GM23338 (cell line): ENCODE data around the gene SFRP5.

Source experiments
- CREB1 ChIP-seq: fragments of 250-450 bp; sonication (Bioruptor Pico); IDR thresholded peaks from 2 replicates; pipeline ENCODE4 v1.5.0; 2020; ENCODE audit warnings: low read depth, mild to moderate bottlenecking, moderate library complexity
- EZH2 ChIP-seq: fragments of 200-600 bp; sonication (generic); IDR thresholded peaks from one replicate; pipeline ENCODE4 v1.8.0; 2017; ENCODE audit warnings: antibody characterized with exemption, mild to moderate bottlenecking, low read depth; ENCODE audit not compliant: unreplicated experiment
- EZH2phosphoT487 ChIP-seq: fragments of 200-600 bp; sonication (generic); IDR thresholded peaks from one replicate; pipeline ENCODE4 v1.8.1; 2018; ENCODE audit warnings: antibody characterized with exemption; ENCODE audit not compliant: unreplicated experiment
- JUNB ChIP-seq: IDR thresholded peaks from one replicate; pipeline ENCODE4 v1.6.1; 2016; ENCODE audit warnings: antibody characterized with exemption; ENCODE audit not compliant: unreplicated experiment
- NANOG ChIP-seq: IDR thresholded peaks from 2 replicates; pipeline ENCODE4 v1.6.1; 2016; ENCODE audit warnings: antibody characterized with exemption, borderline replicate concordance
- POLR2AphosphoS5 ChIP-seq: IDR thresholded peaks from 2 replicates; pipeline ENCODE4 v1.6.1; 2016; ENCODE audit warnings: antibody characterized with exemption, low read depth
- STAT1 ChIP-seq: IDR thresholded peaks from one replicate; pipeline ENCODE4 v1.6.1; 2016; ENCODE audit warnings: antibody characterized with exemption; ENCODE audit not compliant: unreplicated experiment
- ZNF114 ChIP-seq: fragments of 250-450 bp; sonication (Bioruptor Pico); IDR thresholded peaks from 2 replicates; pipeline ENCODE4 v1.5.0; 2020; ENCODE audit warnings: mild to moderate bottlenecking, moderate library complexity
- ZNF331 ChIP-seq: fragments of 250-450 bp; sonication (Bioruptor Pico); IDR thresholded peaks from 2 replicates; pipeline ENCODE4 v1.5.0; 2020; ENCODE audit warnings: low read depth, mild to moderate bottlenecking, moderate library complexity
- TF ChIP-seq, protein P1 (sequence below), 2 experiments: fragments of 200-600 bp in 1 of 2; sonication (generic) in 1 of 2; conservative IDR thresholded peaks; 2 replicates each; pipeline versions ENCODE4 v1.5.1 to v1.6.1; 2016 to 2017; ENCODE audit warnings: antibody characterized with exemption in 2 of 2, low read depth in 2 of 2, mild to moderate bottlenecking in 2 of 2, moderate library complexity in 1 of 2
- TF ChIP-seq, protein P2 (sequence below): IDR thresholded peaks from one replicate; pipeline ENCODE4 v1.6.1; 2018; ENCODE audit warnings: antibody characterized with exemption; ENCODE audit not compliant: unreplicated experiment
- TF ChIP-seq, protein P3 (sequence below): fragments of 250-450 bp; sonication (Bioruptor Pico); IDR thresholded peaks from 2 replicates; pipeline ENCODE4 v1.5.0; 2020; ENCODE audit warnings: mild to moderate bottlenecking, moderate library complexity
- TF ChIP-seq, protein P4 (sequence below): IDR thresholded peaks from 2 replicates; pipeline ENCODE4 v1.6.1; 2016; ENCODE audit warnings: antibody characterized with exemption

DNA sequence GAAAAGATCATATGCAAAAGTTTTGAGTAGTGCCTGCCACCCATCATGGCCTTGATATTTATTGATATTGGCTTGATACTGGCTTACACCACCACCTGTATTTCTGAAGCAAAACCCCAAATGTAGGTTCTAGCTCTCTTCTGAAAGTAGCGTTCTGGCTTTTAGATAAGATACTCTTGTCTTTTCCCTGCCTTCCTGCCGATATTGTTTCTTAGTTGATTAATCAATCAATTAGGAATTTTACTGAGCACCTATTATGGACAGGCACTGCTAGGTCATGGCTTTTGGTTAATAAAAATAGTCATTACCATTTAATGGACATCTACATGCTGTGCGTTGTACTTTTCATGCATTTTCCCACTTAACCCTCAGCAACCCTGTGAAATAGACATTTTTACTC, 7.9 kb downstream of the SFRP5 start:
- TF ChIP-seq, protein P1, sequence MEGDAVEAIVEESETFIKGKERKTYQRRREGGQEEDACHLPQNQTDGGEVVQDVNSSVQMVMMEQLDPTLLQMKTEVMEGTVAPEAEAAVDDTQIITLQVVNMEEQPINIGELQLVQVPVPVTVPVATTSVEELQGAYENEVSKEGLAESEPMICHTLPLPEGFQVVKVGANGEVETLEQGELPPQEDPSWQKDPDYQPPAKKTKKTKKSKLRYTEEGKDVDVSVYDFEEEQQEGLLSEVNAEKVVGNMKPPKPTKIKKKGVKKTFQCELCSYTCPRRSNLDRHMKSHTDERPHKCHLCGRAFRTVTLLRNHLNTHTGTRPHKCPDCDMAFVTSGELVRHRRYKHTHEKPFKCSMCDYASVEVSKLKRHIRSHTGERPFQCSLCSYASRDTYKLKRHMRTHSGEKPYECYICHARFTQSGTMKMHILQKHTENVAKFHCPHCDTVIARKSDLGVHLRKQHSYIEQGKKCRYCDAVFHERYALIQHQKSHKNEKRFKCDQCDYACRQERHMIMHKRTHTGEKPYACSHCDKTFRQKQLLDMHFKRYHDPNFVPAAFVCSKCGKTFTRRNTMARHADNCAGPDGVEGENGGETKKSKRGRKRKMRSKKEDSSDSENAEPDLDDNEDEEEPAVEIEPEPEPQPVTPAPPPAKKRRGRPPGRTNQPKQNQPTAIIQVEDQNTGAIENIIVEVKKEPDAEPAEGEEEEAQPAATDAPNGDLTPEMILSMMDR (conservative IDR thresholded peaks at IDR 0.05; ENCODE audit: low read depth in 2 of 2) = no peak
- no peak for TF ChIP-seq POLR2AphosphoS5
- no peak for TF ChIP-seq EZH2phosphoT487
- TF ChIP-seq NANOG = no peak
- TF ChIP-seq STAT1 = no peak
- no peak for TF ChIP-seq JUNB
- TF ChIP-seq EZH2 = no peak
- TF ChIP-seq, protein P2, sequence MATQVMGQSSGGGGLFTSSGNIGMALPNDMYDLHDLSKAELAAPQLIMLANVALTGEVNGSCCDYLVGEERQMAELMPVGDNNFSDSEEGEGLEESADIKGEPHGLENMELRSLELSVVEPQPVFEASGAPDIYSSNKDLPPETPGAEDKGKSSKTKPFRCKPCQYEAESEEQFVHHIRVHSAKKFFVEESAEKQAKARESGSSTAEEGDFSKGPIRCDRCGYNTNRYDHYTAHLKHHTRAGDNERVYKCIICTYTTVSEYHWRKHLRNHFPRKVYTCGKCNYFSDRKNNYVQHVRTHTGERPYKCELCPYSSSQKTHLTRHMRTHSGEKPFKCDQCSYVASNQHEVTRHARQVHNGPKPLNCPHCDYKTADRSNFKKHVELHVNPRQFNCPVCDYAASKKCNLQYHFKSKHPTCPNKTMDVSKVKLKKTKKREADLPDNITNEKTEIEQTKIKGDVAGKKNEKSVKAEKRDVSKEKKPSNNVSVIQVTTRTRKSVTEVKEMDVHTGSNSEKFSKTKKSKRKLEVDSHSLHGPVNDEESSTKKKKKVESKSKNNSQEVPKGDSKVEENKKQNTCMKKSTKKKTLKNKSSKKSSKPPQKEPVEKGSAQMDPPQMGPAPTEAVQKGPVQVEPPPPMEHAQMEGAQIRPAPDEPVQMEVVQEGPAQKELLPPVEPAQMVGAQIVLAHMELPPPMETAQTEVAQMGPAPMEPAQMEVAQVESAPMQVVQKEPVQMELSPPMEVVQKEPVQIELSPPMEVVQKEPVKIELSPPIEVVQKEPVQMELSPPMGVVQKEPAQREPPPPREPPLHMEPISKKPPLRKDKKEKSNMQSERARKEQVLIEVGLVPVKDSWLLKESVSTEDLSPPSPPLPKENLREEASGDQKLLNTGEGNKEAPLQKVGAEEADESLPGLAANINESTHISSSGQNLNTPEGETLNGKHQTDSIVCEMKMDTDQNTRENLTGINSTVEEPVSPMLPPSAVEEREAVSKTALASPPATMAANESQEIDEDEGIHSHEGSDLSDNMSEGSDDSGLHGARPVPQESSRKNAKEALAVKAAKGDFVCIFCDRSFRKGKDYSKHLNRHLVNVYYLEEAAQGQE = no peak
- TF ChIP-seq, protein P3, sequence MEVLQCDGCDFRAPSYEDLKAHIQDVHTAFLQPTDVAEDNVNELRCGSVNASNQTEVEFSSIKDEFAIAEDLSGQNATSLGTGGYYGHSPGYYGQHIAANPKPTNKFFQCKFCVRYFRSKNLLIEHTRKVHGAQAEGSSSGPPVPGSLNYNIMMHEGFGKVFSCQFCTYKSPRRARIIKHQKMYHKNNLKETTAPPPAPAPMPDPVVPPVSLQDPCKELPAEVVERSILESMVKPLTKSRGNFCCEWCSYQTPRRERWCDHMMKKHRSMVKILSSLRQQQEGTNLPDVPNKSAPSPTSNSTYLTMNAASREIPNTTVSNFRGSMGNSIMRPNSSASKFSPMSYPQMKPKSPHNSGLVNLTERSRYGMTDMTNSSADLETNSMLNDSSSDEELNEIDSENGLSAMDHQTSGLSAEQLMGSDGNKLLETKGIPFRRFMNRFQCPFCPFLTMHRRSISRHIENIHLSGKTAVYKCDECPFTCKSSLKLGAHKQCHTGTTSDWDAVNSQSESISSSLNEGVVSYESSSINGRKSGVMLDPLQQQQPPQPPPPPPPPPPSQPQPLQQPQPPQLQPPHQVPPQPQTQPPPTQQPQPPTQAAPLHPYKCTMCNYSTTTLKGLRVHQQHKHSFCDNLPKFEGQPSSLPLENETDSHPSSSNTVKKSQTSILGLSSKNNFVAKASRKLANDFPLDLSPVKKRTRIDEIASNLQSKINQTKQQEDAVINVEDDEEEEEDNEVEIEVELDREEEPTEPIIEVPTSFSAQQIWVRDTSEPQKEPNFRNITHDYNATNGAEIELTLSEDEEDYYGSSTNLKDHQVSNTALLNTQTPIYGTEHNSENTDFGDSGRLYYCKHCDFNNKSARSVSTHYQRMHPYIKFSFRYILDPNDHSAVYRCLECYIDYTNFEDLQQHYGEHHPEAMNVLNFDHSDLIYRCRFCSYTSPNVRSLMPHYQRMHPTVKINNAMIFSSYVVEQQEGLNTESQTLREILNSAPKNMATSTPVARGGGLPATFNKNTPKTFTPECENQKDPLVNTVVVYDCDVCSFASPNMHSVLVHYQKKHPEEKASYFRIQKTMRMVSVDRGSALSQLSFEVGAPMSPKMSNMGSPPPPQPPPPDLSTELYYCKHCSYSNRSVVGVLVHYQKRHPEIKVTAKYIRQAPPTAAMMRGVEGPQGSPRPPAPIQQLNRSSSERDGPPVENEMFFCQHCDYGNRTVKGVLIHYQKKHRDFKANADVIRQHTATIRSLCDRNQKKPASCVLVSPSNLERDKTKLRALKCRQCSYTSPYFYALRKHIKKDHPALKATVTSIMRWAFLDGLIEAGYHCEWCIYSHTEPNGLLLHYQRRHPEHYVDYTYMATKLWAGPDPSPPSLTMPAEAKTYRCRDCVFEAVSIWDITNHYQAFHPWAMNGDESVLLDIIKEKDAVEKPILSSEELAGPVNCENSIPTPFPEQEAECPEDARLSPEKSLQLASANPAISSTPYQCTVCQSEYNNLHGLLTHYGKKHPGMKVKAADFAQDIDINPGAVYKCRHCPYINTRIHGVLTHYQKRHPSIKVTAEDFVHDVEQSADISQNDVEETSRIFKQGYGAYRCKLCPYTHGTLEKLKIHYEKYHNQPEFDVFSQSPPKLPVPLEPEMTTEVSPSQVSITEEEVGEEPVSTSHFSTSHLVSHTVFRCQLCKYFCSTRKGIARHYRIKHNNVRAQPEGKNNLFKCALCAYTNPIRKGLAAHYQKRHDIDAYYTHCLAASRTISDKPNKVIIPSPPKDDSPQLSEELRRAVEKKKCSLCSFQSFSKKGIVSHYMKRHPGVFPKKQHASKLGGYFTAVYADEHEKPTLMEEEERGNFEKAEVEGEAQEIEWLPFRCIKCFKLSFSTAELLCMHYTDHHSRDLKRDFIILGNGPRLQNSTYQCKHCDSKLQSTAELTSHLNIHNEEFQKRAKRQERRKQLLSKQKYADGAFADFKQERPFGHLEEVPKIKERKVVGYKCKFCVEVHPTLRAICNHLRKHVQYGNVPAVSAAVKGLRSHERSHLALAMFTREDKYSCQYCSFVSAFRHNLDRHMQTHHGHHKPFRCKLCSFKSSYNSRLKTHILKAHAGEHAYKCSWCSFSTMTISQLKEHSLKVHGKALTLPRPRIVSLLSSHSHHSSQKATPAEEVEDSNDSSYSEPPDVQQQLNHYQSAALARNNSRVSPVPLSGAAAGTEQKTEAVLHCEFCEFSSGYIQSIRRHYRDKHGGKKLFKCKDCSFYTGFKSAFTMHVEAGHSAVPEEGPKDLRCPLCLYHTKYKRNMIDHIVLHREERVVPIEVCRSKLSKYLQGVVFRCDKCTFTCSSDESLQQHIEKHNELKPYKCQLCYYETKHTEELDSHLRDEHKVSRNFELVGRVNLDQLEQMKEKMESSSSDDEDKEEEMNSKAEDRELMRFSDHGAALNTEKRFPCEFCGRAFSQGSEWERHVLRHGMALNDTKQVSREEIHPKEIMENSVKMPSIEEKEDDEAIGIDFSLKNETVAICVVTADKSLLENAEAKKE (CRISPR knock-in tag) = no peak
- TF ChIP-seq CREB1 = no peak
- no peak for TF ChIP-seq ZNF331 (CRISPR knock-in tag)
- TF ChIP-seq ZNF114 (CRISPR knock-in tag) = no peak
- TF ChIP-seq, protein P4, sequence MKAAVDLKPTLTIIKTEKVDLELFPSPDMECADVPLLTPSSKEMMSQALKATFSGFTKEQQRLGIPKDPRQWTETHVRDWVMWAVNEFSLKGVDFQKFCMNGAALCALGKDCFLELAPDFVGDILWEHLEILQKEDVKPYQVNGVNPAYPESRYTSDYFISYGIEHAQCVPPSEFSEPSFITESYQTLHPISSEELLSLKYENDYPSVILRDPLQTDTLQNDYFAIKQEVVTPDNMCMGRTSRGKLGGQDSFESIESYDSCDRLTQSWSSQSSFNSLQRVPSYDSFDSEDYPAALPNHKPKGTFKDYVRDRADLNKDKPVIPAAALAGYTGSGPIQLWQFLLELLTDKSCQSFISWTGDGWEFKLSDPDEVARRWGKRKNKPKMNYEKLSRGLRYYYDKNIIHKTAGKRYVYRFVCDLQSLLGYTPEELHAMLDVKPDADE = no peak
